HG03039 (cell line): ENCODE measurements around the gene CMAS.
"Not testable (repeated sequence)": the region's sequence is repeated elsewhere in the genome, so short reads cannot be mapped to it uniquely, and the experiment has no call there.

ENCODE experiments used
- ATAC-seq: cut with Tn5 transposase; IDR thresholded peaks from one replicate; pipeline ENCODE4 v1.9.1; 2021; ENCODE audit warnings: mild to moderate bottlenecking, moderate library complexity; ENCODE audit not compliant: unreplicated experiment

The CMAS gene

DNA sequence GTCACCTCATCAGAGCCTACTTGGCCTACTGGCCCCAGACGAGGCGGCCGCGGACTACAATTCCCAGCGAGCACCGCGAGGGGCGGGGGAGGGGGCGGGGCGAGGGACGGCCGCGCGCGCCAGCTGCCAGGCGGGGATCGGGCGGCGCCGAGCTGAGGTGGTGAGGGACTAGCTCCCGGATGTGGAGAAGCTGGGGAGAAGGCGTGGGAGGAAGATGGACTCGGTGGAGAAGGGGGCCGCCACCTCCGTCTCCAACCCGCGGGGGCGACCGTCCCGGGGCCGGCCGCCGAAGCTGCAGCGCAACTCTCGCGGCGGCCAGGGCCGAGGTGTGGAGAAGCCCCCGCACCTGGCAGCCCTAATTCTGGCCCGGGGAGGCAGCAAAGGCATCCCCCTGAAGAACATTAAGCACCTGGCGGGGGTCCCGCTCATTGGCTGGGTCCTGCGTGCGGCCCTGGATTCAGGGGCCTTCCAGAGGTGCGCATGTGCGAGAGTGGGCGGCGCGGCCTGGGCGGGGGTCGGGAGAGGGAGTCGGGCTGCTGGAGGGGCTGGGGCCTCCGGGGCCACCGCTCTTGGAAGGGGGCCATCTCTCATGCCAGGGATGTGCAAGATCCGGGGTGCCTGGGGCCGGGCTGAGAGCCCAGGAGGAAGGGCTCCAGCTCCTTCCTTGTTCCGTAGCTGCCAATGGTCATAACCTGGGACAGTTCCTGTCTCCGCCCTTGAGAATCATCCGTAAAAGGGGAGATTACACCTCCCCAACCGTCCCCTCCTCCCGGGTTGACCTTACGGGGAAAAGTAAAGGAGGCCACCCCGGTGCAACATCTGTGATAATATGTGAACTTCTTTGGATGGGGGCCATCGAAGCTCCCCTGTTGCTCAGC is at the start of gene CMAS:
Gene CMAS, plus strand, starts transcription at position 129 of the 878 bp plus-strand sequence. Its CDS starts 86 bp downstream, at position 215.
- ATAC-seq, result peak; percentile 90

- no peak for ATAC-seq
These were observed 47.7 kb upstream of the CMAS start for GRCh38 chr12:21998295-21998694.

- ATAC-seq, result no peak
These were observed 47.2 kb upstream of the CMAS start for GRCh38 chr12:21998782-21999181.

DNA sequence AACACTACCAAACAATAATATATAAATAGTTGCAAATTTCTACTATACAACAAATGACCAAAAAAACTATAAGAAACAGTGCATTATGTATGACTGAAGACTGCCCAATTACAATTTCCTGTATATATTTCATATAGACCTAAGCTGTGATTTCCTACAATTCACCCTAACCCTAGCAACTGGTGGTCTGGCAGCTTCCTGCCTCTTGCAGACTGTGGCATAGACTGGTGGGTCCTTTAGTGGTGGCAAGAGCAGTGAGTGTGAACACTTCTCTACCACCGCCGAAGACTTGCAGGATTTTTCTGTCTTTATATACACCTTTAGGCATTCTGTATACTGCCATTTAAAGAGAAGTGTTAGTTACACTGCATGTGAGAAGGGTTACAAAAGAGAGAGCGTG is 43.6 kb upstream of the CMAS start:
- no peak for ATAC-seq

DNA sequence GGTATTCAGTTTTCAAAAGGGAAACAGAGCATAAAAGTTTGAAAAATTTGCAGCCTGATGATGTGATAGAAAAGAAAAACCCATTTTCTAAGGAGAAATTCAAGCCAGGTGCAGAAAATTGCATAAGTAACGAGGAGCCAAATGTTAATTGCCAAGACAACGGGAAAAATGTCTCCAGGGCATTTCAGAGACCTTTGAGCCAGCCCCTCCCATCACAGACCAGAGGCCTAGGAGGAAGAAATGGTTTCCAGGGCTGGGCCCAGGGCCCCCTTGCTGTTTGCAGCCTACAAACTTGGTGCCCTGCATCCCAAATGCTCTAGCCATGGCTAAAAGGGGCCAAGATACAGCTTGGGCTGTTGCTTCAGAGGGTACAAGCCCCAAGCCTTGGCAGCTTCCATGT is 38.2 kb upstream of the CMAS start:
- ATAC-seq, result not testable (repeated sequence)

DNA sequence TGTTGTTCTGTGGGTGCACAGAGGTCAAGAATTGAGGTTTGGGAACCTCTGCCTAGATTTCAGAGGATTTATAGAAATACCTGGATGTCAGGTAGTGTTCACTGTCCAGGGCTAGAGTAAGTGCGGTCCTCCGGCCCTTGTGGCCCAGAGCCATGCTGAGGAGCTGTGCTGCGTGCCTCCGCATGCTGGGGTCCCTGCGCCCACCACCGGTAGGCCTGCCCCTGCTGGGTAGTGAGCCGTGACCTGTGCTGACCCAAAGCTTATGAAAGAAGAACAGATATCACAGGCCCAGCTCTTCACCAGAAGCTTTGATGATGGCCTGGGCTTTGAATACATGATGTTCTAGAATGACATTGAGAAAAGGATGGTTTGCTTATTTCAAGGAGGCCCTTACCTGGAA is 37.8 kb upstream of the CMAS start:
- ATAC-seq, result no peak

GRCh38 chr12:22014041-22014782 is 31.8 kb upstream of the CMAS start:
- ATAC-seq, result no peak

- no peak for ATAC-seq
These were observed 31.3 kb upstream of the CMAS start for GRCh38 chr12:22014783-22015144.

- no peak for ATAC-seq
These were observed 29.0 kb upstream of the CMAS start for GRCh38 chr12:22016982-22017381.

DNA sequence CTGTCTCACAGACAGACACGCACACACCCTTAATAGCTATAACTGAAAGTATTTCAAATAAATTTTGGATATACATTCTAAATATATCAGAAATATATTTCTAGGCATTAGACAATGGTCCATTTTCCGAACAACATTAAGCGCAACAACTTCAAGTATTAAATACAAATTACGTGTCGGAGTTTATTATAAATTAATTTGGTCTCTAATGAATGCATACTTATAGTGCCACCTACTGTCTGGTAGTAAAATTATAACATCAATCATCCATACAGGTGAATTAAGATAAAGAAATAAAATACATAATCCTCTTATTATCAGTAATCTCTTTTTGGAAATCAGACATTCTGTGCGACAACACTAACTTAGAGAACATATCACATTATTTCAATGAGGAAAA is 27.2 kb upstream of the CMAS start:
- no peak for ATAC-seq

GRCh38 chr12:22023489-22023888 is 22.5 kb upstream of the CMAS start:
- not testable (repeated sequence) for ATAC-seq

- no peak for ATAC-seq
These were observed 16.5 kb upstream of the CMAS start for GRCh38 chr12:22029491-22029890.

DNA sequence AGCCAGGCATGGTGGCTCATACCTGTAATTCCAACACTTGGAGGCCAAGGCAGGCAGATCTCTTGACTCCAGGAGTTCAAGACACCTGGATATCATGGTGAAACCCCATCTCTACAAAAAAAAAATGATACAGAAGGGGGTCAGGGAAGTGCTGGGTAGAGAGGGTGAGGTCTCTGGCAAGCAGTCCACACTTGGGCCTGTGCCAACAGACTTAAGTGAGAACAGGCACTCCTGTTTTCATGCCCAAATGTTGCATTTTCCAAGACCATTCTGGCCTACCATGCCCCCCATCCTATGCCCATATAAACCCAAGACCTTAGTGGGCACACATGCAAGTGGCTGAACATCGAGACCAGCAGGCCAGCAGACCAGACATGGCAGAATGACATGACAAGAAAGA is 16.0 kb upstream of the CMAS start:
- ATAC-seq, result no peak

- ATAC-seq, result no peak
These were observed 13.3 kb upstream of the CMAS start for GRCh38 chr12:22032732-22033131.

- no peak for ATAC-seq
These were observed 11.1 kb upstream of the CMAS start for GRCh38 chr12:22034709-22035506.

DNA sequence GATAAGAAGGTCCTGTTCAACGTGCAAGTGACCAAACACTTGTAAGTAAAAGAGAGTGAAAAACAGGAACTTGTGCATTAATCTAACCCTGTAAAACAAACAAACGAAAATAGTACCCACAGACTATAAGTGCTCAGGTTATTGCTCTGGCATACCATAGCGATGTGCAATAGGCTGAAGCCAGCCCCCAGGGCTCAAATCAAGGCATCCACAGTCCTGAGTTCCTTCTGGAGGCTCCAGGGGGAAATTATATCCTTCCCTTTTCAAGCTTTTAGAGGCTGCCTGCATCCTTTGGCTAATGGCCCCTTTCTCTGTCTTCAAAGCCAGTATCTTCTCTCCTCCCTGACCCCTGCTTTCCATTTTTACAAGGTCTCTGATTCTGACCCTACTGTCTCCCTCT is 8.1 kb upstream of the CMAS start:
- ATAC-seq, result no peak

GRCh38 chr12:22038734-22039133 is 7.3 kb upstream of the CMAS start:
- ATAC-seq, result no peak

DNA sequence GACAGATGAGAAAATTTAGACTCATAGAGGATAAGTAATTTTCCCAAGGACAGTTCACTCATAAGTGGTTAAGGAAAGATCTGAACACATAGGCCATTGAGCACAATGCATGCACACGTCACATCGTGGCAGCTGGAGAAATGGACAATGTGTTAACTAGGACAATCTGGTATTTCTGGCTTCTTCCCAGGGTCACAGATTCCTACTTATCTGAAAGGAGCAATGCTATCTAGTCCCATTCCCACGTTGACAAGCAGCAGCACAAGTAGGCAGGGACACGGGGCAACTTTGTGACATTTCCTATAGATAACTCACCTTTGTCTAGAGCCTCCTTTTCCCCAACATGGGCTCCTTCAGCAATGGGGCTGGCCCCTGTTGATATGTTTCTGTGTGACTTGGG is 6.7 kb upstream of the CMAS start:
- no peak for ATAC-seq

DNA sequence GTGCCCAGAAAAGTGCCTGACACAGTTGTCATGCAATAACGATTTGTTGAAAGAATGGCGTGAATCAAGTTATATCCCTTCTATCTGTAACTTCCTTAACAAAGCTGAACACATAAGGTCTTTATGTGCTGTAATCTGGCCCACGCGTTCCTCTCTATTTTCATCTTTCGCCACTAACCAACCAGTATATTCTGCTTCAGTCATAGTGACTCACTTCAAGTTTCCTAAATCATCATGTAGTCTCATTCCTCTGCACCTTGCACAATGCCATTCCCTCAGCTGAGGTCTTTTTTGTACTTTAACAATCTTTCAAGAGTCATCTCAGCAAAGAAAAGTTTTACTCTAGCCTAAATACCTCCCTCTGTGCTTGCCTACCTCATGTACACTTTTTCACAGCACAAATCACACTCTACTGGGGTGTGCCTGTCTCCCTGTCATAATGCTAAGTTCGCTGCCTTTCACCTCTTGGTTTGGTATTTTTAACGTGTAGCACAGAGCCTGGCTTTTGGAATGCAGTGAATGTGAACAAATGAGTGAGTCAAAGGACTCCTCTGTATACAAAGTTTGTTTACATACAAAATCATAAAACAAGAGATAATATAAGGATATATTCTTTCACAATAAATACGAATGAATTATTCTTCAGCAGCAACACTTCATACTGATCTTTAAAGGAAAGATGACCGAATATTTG is 2.9 kb upstream of the CMAS start:
- no peak for ATAC-seq

GRCh38 chr12:22043943-22044342 is 2.1 kb upstream of the CMAS start:
- no peak for ATAC-seq

- ATAC-seq, result no peak
These were observed 1.6 kb upstream of the CMAS start for GRCh38 chr12:22044391-22044790.
